C4-2B (cell line): Measurements from ENCODE around the gene AP1M1.

Experiments
- ZFX ChIP-seq: fragments of 450-650 bp; IDR thresholded peaks from 2 replicates; pipeline ENCODE4 v1.6.1; 2017
- TF ChIP-seq, protein P1 (sequence below): fragments of 450-650 bp; conservative IDR thresholded peaks from 2 replicates; pipeline ENCODE4 v1.5.1; 2017; ENCODE audit warnings: mild to moderate bottlenecking

GRCh38 chr19:16283210-16284061 is 85.7 kb downstream of the AP1M1 start:
- TF ChIP-seq, protein P1, sequence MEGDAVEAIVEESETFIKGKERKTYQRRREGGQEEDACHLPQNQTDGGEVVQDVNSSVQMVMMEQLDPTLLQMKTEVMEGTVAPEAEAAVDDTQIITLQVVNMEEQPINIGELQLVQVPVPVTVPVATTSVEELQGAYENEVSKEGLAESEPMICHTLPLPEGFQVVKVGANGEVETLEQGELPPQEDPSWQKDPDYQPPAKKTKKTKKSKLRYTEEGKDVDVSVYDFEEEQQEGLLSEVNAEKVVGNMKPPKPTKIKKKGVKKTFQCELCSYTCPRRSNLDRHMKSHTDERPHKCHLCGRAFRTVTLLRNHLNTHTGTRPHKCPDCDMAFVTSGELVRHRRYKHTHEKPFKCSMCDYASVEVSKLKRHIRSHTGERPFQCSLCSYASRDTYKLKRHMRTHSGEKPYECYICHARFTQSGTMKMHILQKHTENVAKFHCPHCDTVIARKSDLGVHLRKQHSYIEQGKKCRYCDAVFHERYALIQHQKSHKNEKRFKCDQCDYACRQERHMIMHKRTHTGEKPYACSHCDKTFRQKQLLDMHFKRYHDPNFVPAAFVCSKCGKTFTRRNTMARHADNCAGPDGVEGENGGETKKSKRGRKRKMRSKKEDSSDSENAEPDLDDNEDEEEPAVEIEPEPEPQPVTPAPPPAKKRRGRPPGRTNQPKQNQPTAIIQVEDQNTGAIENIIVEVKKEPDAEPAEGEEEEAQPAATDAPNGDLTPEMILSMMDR, result no peak
- no peak for TF ChIP-seq ZFX
